Skeletal muscle tissue (tissue), 4 donors: ENCODE measurements around the gene ISG20L2. TPM values are rescaled to one million over a fixed set of nuclear protein-coding genes. Genes with fewer than 3 reads are reported as not detected.

Experiments used
- H3K27ac ChIP-seq: one replicate; pipeline ENCODE4 v1.7.0; 2013; ENCODE audit warnings: mild to moderate bottlenecking, low read depth, low read length, inconsistent platforms
- H3K27me3 ChIP-seq, 3 donors: one replicate each; pipeline ENCODE4 v1.7.0; 2013; ENCODE audit warnings: low read length in 3 of 3; ENCODE audit not compliant: control insufficient read depth in 3 of 3, insufficient read depth in 3 of 3
- H3K36me3 ChIP-seq, 3 donors: one replicate each; pipeline ENCODE4 v1.7.0; 2013; ENCODE audit warnings: low read length in 3 of 3; ENCODE audit not compliant: control insufficient read depth in 3 of 3, insufficient read depth in 3 of 3
- H3K4me1 ChIP-seq, 3 donors: one replicate each; pipeline ENCODE4 v1.7.0; 2013; ENCODE audit warnings: low read length in 3 of 3, mild to moderate bottlenecking in 3 of 3; ENCODE audit not compliant: control insufficient read depth in 3 of 3, insufficient read depth in 3 of 3
- H3K4me3 ChIP-seq, 3 donors: one replicate each; pipeline ENCODE4 v1.7.0; 2013; ENCODE audit warnings: low read length in 3 of 3
- H3K9ac ChIP-seq, 3 donors: one replicate each; pipeline ENCODE4 v1.7.0; 2013; ENCODE audit warnings: low read length in 3 of 3, mild to moderate bottlenecking in 3 of 3, moderate library complexity in 2 of 3, low read depth in 1 of 3
- H3K9me3 ChIP-seq, 3 donors: one replicate each; pipeline ENCODE4 v1.7.0; 2013; ENCODE audit warnings: low read length in 3 of 3; ENCODE audit not compliant: control insufficient read depth in 3 of 3
- total RNA-seq: library from RNA; depleted of rRNA; stranded (reverse); fragments of >200 nt; gene quantifications from one replicate; pipeline ENCODE4 v1.2.3, GENCODE V29; 2014
- donor health status: Osteomylitis.

The ISG20L2 gene
- total RNA-seq, 1 donor from 2014 or later: 5.2 TPM

- H3K27me3 ChIP-seq: peaks cover 0 to 17% (median 10%) of the 10 kb centered on the region in 3 donors
- no peaks in the 10 kb centered on the region for H3K36me3 ChIP-seq
- peaks cover 6 to 9% (median 6%) of the 10 kb centered on the region in 3 donors for H3K4me1 ChIP-seq
- H3K9me3 ChIP-seq: no peaks in the 10 kb centered on the region
- no peak overlapping the region for H3K9ac ChIP-seq
- H3K27ac ChIP-seq: no peak overlapping the region
- H3K4me3 ChIP-seq: no peak overlapping the region
Observed at GRCh38 chr1:156682166-156682890, 46.2 kb downstream of the ISG20L2 start.

GRCh38 chr1:156681196-156681960, 47.2 kb downstream of the ISG20L2 start:
- H3K4me3 ChIP-seq: no peak overlapping the region
- no peak overlapping the region for H3K9ac ChIP-seq
- H3K9me3 ChIP-seq: no peaks in the 10 kb centered on the region
- H3K27me3 ChIP-seq: peaks cover 0 to 18% (median 10%) of the 10 kb centered on the region in 3 donors
- no peak overlapping the region for H3K27ac ChIP-seq
- H3K36me3 ChIP-seq: no peaks in the 10 kb centered on the region
- H3K4me1 ChIP-seq: peaks cover 9 to 16% (median 11%) of the 10 kb centered on the region in 3 donors

GRCh38 chr1:156680056-156680455, 48.5 kb downstream of the ISG20L2 start:
- Histone ChIP-seq H3K4me1 (peaks cover 12 to 29% (median 21%) of the 10 kb centered on the region in 3 donors), H3K9ac (no peak overlapping the region), H3K36me3 (peaks cover 0 to under 1% (median under 1%) of the 10 kb centered on the region in 3 donors), H3K27me3 (peaks cover 0 to 18% (median 10%) of the 10 kb centered on the region in 3 donors), H3K9me3 (no peaks in the 10 kb centered on the region), H3K4me3 (no peak overlapping the region), H3K27ac (no peak overlapping the region)

- H3K9ac ChIP-seq: peak overlapping the region in 2 of 3 donors; percentile 37 to 79
Observed at GRCh38 chr1:156677616-156678596, 50.7 kb downstream of the ISG20L2 start.

GRCh38 chr1:156676820-156677615, 51.5 kb downstream of the ISG20L2 start, which contains the start of gene NES:
NES (minus strand) TSS chr1:156677407; CDS start chr1:156677264, 143 bp downstream.
- H3K9me3 ChIP-seq: no peaks in the 10 kb centered on the region
- H3K27ac ChIP-seq: peak within 1 kb of the TSS; percentile 84
- peaks cover 0 to 12% (median 0%) of the 10 kb centered on the region in 3 donors for H3K27me3 ChIP-seq
- peak within 1 kb of the TSS; percentile 70 to 82 (median 79) for H3K9ac ChIP-seq
- peaks cover 7 to 15% (median 11%) of the 10 kb centered on the region in 3 donors for H3K36me3 ChIP-seq
- peak within 1 kb of the TSS; percentile 69 to 72 (median 70) for H3K4me3 ChIP-seq
- peaks cover 29 to 51% (median 45%) of the 10 kb centered on the region in 3 donors for H3K4me1 ChIP-seq

More at GRCh38 chr1:156677616-156678596, 50.7 kb downstream of the ISG20L2 start:
- Histone ChIP-seq H3K4me3 (peak overlapping the region; percentile 69 to 72 (median 70)), H3K36me3 (peaks cover 2 to 10% (median 9%) of the 10 kb centered on the region in 3 donors), H3K9me3 (no peaks in the 10 kb centered on the region), H3K27me3 (peaks cover 0 to 12% (median 3%) of the 10 kb centered on the region in 3 donors), H3K27ac (peak overlapping the region; percentile 84), H3K4me1 (peaks cover 29 to 51% (median 42%) of the 10 kb centered on the region in 3 donors)

GRCh38 chr1:156676114-156676819, 52.3 kb downstream of the ISG20L2 start:
- Histone ChIP-seq H3K9ac (peak overlapping the region; percentile 57 to 82 (median 79)), H3K27me3 (peaks cover 0 to 12% (median 0%) of the 10 kb centered on the region in 3 donors), H3K36me3 (peaks cover 7 to 15% (median 11%) of the 10 kb centered on the region in 3 donors), H3K4me1 (peaks cover 30 to 52% (median 47%) of the 10 kb centered on the region in 3 donors), H3K9me3 (no peaks in the 10 kb centered on the region), H3K27ac (peak overlapping the region; percentile 84), H3K4me3 (peak overlapping the region; percentile 69 to 72 (median 70))

GRCh38 chr1:156675210-156676113, 53.1 kb downstream of the ISG20L2 start:
- H3K9ac ChIP-seq: peak overlapping the region; percentile 63 to 82 (median 79)
- H3K36me3 ChIP-seq: peaks cover 7 to 15% (median 11%) of the 10 kb centered on the region in 3 donors
- peaks cover 36 to 59% (median 54%) of the 10 kb centered on the region in 3 donors for H3K4me1 ChIP-seq
- peak overlapping the region; percentile 69 to 72 (median 70) for H3K4me3 ChIP-seq
- H3K9me3 ChIP-seq: no peaks in the 10 kb centered on the region
- peak overlapping the region; percentile 84 for H3K27ac ChIP-seq
- H3K27me3 ChIP-seq: peaks cover 0 to 9% (median 0%) of the 10 kb centered on the region in 3 donors
